Naive thymus-derived CD4-positive, alpha-beta T cell (primary cell): Measurements from ENCODE around the gene TNFAIP8L2. TPM values are rescaled to one million over a fixed set of nuclear protein-coding genes. Genes with fewer than 3 reads are reported as not detected.
A peak's percentile ranks its signal among the peaks of the same experiment; 100 is the strongest.

Source experiments
- ATAC-seq: fragments of 150-1000 bp; cut with Tn5 transposase; 2 replicates; pipeline ENCODE4 v1.10.0; 2021; ENCODE audit warnings: mild to moderate bottlenecking, moderate library complexity
- CTCF ChIA-PET: fragments of 350-600 bp; sonication (Branson Sonifier 250); formaldehyde crosslinking; loops from one replicate; lab custom pipeline; 2021; ENCODE audit warnings: antibody characterized with exemption; lab: Charles Lee
- POLR2A ChIA-PET: fragments of 350-600 bp; sonication (Branson Sonifier 250); formaldehyde crosslinking; loops from one replicate; lab custom pipeline; 2021; ENCODE audit warnings: antibody characterized with exemption, inconsistent platforms; lab: Charles Lee
- DNase-seq, 9 donors: peaks; one replicate each; pipeline versions ENCODE4 v3.0.0 to v3.0.0-alpha.2; 2020 to 2022; ENCODE audit warnings: mixed read lengths in 1 of 9
- H3K27ac ChIP-seq: one replicate; pipeline ENCODE4 v1.7.0; 2013; ENCODE audit warnings: mild to moderate bottlenecking, low read depth, low read length, moderate library complexity
- H3K27me3 ChIP-seq, 2 donors: one replicate each; pipeline ENCODE4 v1.7.0; 2013; ENCODE audit warnings: low read length in 2 of 2, mild to moderate bottlenecking in 2 of 2, moderate library complexity in 2 of 2; ENCODE audit not compliant: control insufficient read depth in 2 of 2, insufficient read depth in 2 of 2
- H3K36me3 ChIP-seq, 3 experiments: 1 replicate in 2 of 3; 2 replicates in 1 of 3; pipeline ENCODE4 v1.7.0; 2013; ENCODE audit warnings: low read length in 3 of 3, mild to moderate bottlenecking in 3 of 3, moderate library complexity in 1 of 3; ENCODE audit not compliant: insufficient read depth in 3 of 3, control insufficient read depth in 2 of 3
- H3K4me1 ChIP-seq, 2 donors: one replicate each; pipeline ENCODE4 v1.7.0; 2013; ENCODE audit warnings: low read length in 2 of 2, mild to moderate bottlenecking in 2 of 2, moderate library complexity in 1 of 2; ENCODE audit not compliant: control insufficient read depth in 2 of 2, insufficient read depth in 2 of 2
- H3K4me3 ChIP-seq: 2 replicates; pipeline ENCODE4 v1.7.0; 2013; ENCODE audit warnings: mild to moderate bottlenecking, low read length
- H3K9me3 ChIP-seq, 3 experiments: 1 replicate in 2 of 3; 2 replicates in 1 of 3; pipeline ENCODE4 v1.7.0; 2013; ENCODE audit warnings: low read length in 3 of 3; ENCODE audit not compliant: control insufficient read depth in 2 of 3
- H3K27ac Mint-ChIP-seq, 9 donors: one replicate each; pipeline ENCODE4 v1.8.0; 2020 to 2022; ENCODE audit warnings: mixed read lengths in 9 of 9, mild to moderate bottlenecking in 8 of 9, moderate library complexity in 5 of 9, inconsistent platforms in 2 of 9
- H3K27me3 Mint-ChIP-seq, 5 donors: one replicate each; pipeline ENCODE4 v1.8.0; 2021 to 2022; ENCODE audit warnings: mixed read lengths in 5 of 5, mild to moderate bottlenecking in 1 of 5
- H3K36me3 Mint-ChIP-seq, 5 donors: one replicate each; pipeline ENCODE4 v1.8.0; 2020 to 2022; ENCODE audit warnings: mixed read lengths in 5 of 5, mild to moderate bottlenecking in 3 of 5, inconsistent platforms in 1 of 5
- H3K4me1 Mint-ChIP-seq, 7 donors: one replicate each; pipeline ENCODE4 v1.8.0; 2020 to 2022; ENCODE audit warnings: mixed read lengths in 7 of 7, mild to moderate bottlenecking in 3 of 7, inconsistent platforms in 1 of 7
- H3K4me3 Mint-ChIP-seq, 10 donors: one replicate each; pipeline ENCODE4 v1.8.0; 2020 to 2022; ENCODE audit warnings: mild to moderate bottlenecking in 10 of 10, mixed read lengths in 10 of 10, moderate library complexity in 6 of 10, inconsistent platforms in 2 of 10
- H3K9me3 Mint-ChIP-seq, 11 donors: one replicate each; pipeline ENCODE4 v1.8.0; 2020 to 2022; ENCODE audit warnings: mixed read lengths in 11 of 11, mild to moderate bottlenecking in 4 of 11, inconsistent platforms in 1 of 11, moderate library complexity in 1 of 11
- intact Hi-C, 2 donors: fragments of 100-400 bp; cut with micrococcal nuclease; formaldehyde crosslinking; loops; one replicate each; pipeline ENCODE4 v1.15.1; 2023
- polyA plus RNA-seq, 2 donors: library from polyadenylated mRNA; unstranded; fragments of 300-500 nt; fragmentation: Illumina TruSeq; gene quantifications; one replicate each; pipeline ENCODE4 v1.2.3, GENCODE V29; 2021
- total RNA-seq, 6 experiments: library from RNA in 5 of 6; stranded (reverse) in 5 of 6; gene quantifications; 1 replicate in 5 of 6; 2 replicates in 1 of 6; pipeline ENCODE4 v1.2.3 and lab custom pipeline; 2021 to 2026

TNFAIP8L2 gene
- total and polyA plus RNA-seq, 7 experiments from 2014 or later: 3.1 to 77.3 (median 37.6) TPM

DNA sequence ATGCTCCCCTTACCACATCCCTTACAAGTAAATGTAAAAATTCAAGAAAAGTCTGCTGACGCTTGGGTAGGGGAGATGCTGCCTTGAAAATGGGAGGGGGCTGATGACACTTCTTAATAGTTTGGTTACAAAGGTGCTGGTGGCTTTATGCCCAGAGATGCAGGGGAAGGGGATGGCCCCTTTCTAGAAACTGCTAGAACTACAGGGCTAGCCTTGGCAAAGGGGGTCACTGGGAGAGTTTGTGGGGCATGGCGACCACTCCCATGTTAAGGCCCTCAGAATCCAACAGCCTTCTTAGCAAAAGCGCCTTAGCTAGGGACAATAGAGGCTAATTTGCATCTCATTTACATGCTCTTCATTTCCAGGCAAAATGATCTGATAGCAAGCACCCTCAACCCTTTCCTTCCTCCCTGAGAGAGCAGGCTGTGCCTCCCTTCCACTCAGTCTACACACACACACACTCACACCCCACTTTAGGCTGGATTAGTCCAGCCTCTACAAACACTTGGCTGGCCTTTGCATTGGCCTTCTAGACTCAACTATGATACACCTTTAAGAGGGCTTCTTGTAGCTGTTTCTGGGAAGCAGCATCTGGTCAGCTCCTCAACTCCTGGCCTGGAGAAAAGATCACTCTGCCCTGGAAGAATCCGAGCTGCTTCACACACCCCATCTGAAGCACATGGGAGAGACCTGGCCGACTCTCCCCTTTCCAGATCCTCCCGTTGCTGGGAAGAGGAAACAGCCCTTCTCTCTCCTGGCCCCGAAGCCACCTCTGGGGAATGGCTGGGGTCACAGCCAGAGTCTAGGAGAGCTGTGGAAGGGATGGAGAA is 11.8 kb upstream of the TNFAIP8L2 start:
- H3K4me1 Mint-ChIP-seq: peaks cover 12 to 24% (median 22%) of the 10 kb centered on the region in 7 donors
- CTCF ChIA-PET: interaction anchor here (1.1 to 1.2 kb wide), 2 partner anchors 10 to 13 kb away, joined by 3 to 4 read pairs; no protein-coding TSS in a partner anchor

DNA sequence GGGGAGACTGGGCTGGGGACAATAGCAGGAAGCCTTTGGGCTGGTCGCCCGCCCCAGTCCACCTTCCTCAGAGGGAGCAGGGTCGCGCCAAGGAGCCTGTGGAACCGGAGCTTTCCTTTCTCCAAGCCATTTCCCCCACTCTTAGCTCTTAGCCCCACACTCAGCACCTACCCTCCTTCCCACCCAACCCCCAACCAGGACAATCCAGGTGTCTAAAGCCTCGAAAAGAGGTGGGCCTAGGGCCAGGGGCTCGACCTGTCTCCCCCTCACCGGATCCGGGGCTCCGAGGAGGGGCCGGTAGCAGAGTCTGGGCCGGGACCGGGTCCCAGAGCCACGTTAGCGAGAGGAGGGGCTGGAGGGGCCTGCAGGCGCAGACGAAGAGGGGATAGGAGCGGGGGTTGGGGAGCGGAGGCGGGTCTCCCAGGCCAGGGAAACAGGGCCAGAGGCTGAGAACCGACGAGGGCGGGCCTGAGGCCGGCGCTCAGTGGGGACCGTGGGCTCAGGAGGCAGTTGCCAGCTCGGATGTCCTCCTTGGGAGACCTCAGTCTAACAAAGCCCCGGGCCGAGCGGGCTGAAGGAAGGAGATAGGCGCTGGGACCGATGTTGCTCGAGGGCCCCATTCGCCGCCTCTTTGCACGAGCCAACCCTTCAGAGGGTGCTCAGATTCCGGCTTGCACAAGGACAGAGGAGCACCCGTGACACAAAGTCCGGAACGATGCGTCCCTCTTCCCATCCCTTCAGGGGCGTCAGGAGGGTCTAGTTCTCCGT is 11.0 kb upstream of the TNFAIP8L2 start:
- Mint-ChIP-seq H3K4me3 (peak overlapping the region; percentile 91 to 99 (median 98)), H3K27ac (peak overlapping the region in 5 of 9 donors; percentile 48 to 94 (median 87)), H3K36me3 (peaks cover 0 to 1% (median 0%) of the 10 kb centered on the region in 5 donors), H3K4me1 (peaks cover 12 to 24% (median 22%) of the 10 kb centered on the region in 7 donors), H3K9me3 (no peaks in the 10 kb centered on the region), H3K27me3 (peaks cover 0 to 22% (median 0%) of the 10 kb centered on the region in 5 donors)
- ChIA-PET CTCF (interaction anchor here (0.9 to 1.2 kb wide), 3 partner anchors 10 to 121 kb away, joined by 3 to 5 read pairs (median 4); no protein-coding TSS in a partner anchor), POLR2A (interaction anchor here (1.0 to 1.6 kb wide), 4 partner anchors 14 to 89 kb away, joined by 3 to 6 read pairs (median 3); no protein-coding TSS in a partner anchor)
- H3K9me3 ChIP-seq: no peaks in the 10 kb centered on the region
- peaks cover 0 to 4% (median 0%) of the 10 kb centered on the region in 3 experiments for H3K36me3 ChIP-seq
- peak overlapping the region; percentile 66 for H3K4me3 ChIP-seq
- peak overlapping the region; percentile 67 for H3K27ac ChIP-seq
- ATAC-seq (no peak), DNase-seq (peak in 4 of 9 donors; percentile 16 to 33 (median 28))
- H3K4me1 ChIP-seq: no peaks in the 10 kb centered on the region
- no peaks in the 10 kb centered on the region for H3K27me3 ChIP-seq
- intact Hi-C loops: loop anchor here (1.0 to 2.0 kb wide), 4 partner anchors 11 to 75 kb away; partner anchors contain the start of genes TNFAIP8L2 (in 2 of the 2), GABPB2 (in 1 of the 2) and LYSMD1 (in 1 of the 2)

More for the DNA sequence above, 11.8 kb upstream of the TNFAIP8L2 start:
- ATAC-seq (no peak), DNase-seq (no peak)
- H3K4me3 ChIP-seq: no peak overlapping the region
- Mint-ChIP-seq H3K4me3 (peak overlapping the region in 8 of 10 donors; percentile 7 to 99 (median 78)), H3K27me3 (peaks cover 0 to 19% (median 0%) of the 10 kb centered on the region in 5 donors), H3K36me3 (peaks cover 0 to 1% (median 0%) of the 10 kb centered on the region in 5 donors), H3K9me3 (no peaks in the 10 kb centered on the region), H3K27ac (peak overlapping the region in 3 of 9 donors; percentile 12 to 41 (median 23))
- H3K4me1 ChIP-seq: no peaks in the 10 kb centered on the region
- H3K36me3 ChIP-seq: peaks cover 0 to 4% (median 0%) of the 10 kb centered on the region in 3 experiments
- POLR2A ChIA-PET: interaction anchor here (0.8 to 1.6 kb wide), 4 partner anchors 12 to 88 kb away, joined by 3 to 6 read pairs (median 3); no protein-coding TSS in a partner anchor
- H3K27me3 ChIP-seq: no peaks in the 10 kb centered on the region
- H3K27ac ChIP-seq: no peak overlapping the region
- no peaks in the 10 kb centered on the region for H3K9me3 ChIP-seq
- intact Hi-C loops: no loop called here

- CTCF ChIA-PET: interaction anchor here (0.9 kb wide), 1 partner anchor 121 kb away, joined by 5 read pairs; no protein-coding TSS in a partner anchor
- H3K27me3 Mint-ChIP-seq: peaks cover 0 to 23% (median 0%) of the 10 kb centered on the region in 5 donors
- peak overlapping the region in 6 of 9 donors; percentile 48 to 94 (median 81) for H3K27ac Mint-ChIP-seq
- H3K27me3 ChIP-seq: no peaks in the 10 kb centered on the region
- peaks cover 0 to 1% (median 0%) of the 10 kb centered on the region in 5 donors for H3K36me3 Mint-ChIP-seq
- H3K4me1 ChIP-seq: no peaks in the 10 kb centered on the region
- intact Hi-C loops: loop anchor here (1.0 to 2.0 kb wide), 4 partner anchors 10 to 75 kb away; partner anchors contain the start of genes TNFAIP8L2 (in 2 of the 2), GABPB2 (in 1 of the 2) and LYSMD1 (in 1 of the 2)
- H3K4me3 ChIP-seq: peak overlapping the region; percentile 66
- DNase-seq (no peak), ATAC-seq (peak; percentile 9)
- H3K27ac ChIP-seq: peak overlapping the region; percentile 67
- H3K4me3 Mint-ChIP-seq: peak overlapping the region; percentile 91 to 99 (median 98)
- H3K9me3 ChIP-seq: no peaks in the 10 kb centered on the region
- H3K36me3 ChIP-seq: peaks cover 0 to 4% (median 0%) of the 10 kb centered on the region in 3 experiments
- H3K4me1 Mint-ChIP-seq: peaks cover 12 to 24% (median 22%) of the 10 kb centered on the region in 7 donors
- POLR2A ChIA-PET: interaction anchor here (1.0 to 3.0 kb wide), 5 partner anchors 11 to 46 kb away, joined by 3 to 20 read pairs (median 6); partner anchors contain the start of gene TNFAIP8L2
- H3K9me3 Mint-ChIP-seq: no peaks in the 10 kb centered on the region
Observed at GRCh38 chr1:151146072-151146411, 10.4 kb upstream of the TNFAIP8L2 start.

GRCh38 chr1:151146412-151147131 is 9.9 kb upstream of the TNFAIP8L2 start, which contains the start of gene SEMA6C:
SEMA6C (minus strand) TSS chr1:151146631; CDS start chr1:151142621, 4,010 bp downstream.
- Mint-ChIP-seq H3K36me3 (peaks cover 0 to 1% (median 0%) of the 10 kb centered on the region in 5 donors), H3K9me3 (no peaks in the 10 kb centered on the region), H3K27ac (peak within 1 kb of the TSS; percentile 66 to 94 (median 87)), H3K27me3 (peaks cover 0 to 23% (median 0%) of the 10 kb centered on the region in 5 donors), H3K4me3 (peak within 1 kb of the TSS; percentile 91 to 99 (median 98)), H3K4me1 (peaks cover 12 to 24% (median 22%) of the 10 kb centered on the region in 7 donors)
- intact Hi-C loops: loop anchor here (1.0 to 2.0 kb wide), 4 partner anchors 10 to 76 kb away; partner anchors contain the start of genes TNFAIP8L2 (in 2 of the 2), GABPB2 (in 1 of the 2) and LYSMD1 (in 1 of the 2)
- ATAC-seq (peak; percentile 100), DNase-seq (peak; percentile 70 to 92 (median 78))
- CTCF ChIA-PET: interaction anchor here (0.7 to 1.9 kb wide), 4 partner anchors 8 to 47 kb away, joined by 3 to 8 read pairs (median 5); partner anchors contain the start of gene TNFAIP8L2
- H3K4me3 ChIP-seq: peak within 1 kb of the TSS; percentile 66
- peak within 1 kb of the TSS; percentile 67 for H3K27ac ChIP-seq
- H3K27me3 ChIP-seq: no peaks in the 10 kb centered on the region
- H3K4me1 ChIP-seq: no peaks in the 10 kb centered on the region
- POLR2A ChIA-PET: interaction anchor here (0.6 to 3.0 kb wide), 7 partner anchors 11 to 84 kb away, joined by 3 to 20 read pairs (median 3); partner anchors contain the start of genes LYSMD1, SCNM1 and TNFAIP8L2
- no peaks in the 10 kb centered on the region for H3K9me3 ChIP-seq
- peaks cover 0 to 4% (median 0%) of the 10 kb centered on the region in 3 experiments for H3K36me3 ChIP-seq

DNA sequence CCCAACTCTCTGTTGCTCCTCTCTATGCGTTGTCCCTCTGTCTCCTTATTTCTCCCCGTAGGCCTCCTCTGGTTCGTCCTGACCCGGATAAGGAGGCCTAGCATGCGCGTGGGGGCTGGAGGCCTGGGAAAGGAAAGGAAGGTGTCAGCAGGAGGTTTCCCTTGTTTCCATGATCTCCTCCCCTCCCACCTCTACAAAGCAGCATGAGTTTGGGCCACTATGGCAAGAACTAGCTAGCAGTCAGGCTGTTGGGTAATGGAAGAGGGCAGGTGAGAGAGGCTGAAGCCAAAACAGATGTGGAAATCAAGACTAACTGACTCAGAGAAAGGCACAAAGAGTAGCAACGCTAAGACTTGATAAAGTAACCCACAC is 9.3 kb upstream of the TNFAIP8L2 start:
- H3K4me1 Mint-ChIP-seq: peaks cover 12 to 24% (median 22%) of the 10 kb centered on the region in 7 donors
- peaks cover 0 to 1% (median 0%) of the 10 kb centered on the region in 5 donors for H3K36me3 Mint-ChIP-seq
- Histone ChIP-seq H3K27me3 (no peaks in the 10 kb centered on the region), H3K36me3 (peaks cover 0 to 4% (median 0%) of the 10 kb centered on the region in 3 experiments), H3K4me3 (peak overlapping the region; percentile 66), H3K27ac (peak overlapping the region; percentile 67), H3K4me1 (no peaks in the 10 kb centered on the region), H3K9me3 (no peaks in the 10 kb centered on the region)
- H3K27ac Mint-ChIP-seq: peak overlapping the region; percentile 66 to 94 (median 87)
- ChIA-PET CTCF (interaction anchor here (0.7 to 1.9 kb wide), 4 partner anchors 9 to 47 kb away, joined by 3 to 8 read pairs (median 5); partner anchors contain the start of gene TNFAIP8L2), POLR2A (interaction anchor here (0.6 to 3.0 kb wide), 7 partner anchors 10 to 84 kb away, joined by 3 to 20 read pairs (median 3); partner anchors contain the start of genes LYSMD1, SCNM1 and TNFAIP8L2)
- DNase-seq: no peak
- intact Hi-C loops: loop anchor here in 1 of 2 donors (2.0 kb wide), 1 partner anchor 76 kb away; the partner anchor contains the start of gene GABPB2
- H3K9me3 Mint-ChIP-seq: no peaks in the 10 kb centered on the region
- no peak for ATAC-seq
- H3K4me3 Mint-ChIP-seq: peak overlapping the region; percentile 91 to 99 (median 98)
- H3K27me3 Mint-ChIP-seq: peaks cover 0 to 23% (median 0%) of the 10 kb centered on the region in 5 donors
